Neural cell (in vitro differentiated cells): ENCODE measurements around the gene NKX2-2.

Experiments
- EZH2 ChIP-seq: fragments of 200-600, 300-800 bp; shearing (Covaris generic), sonication (generic); IDR thresholded peaks from 2 replicates; pipeline ENCODE4 v1.6.1; 2014; ENCODE audit warnings: antibody characterized with exemption, low read length, borderline replicate concordance, mild to moderate bottlenecking; ENCODE audit not compliant: insufficient read depth, poor library complexity, severe bottlenecking
- TF ChIP-seq, protein P1 (sequence below): fragments of 450-650 bp; IDR thresholded peaks from 2 replicates; pipeline ENCODE4 v1.5.1; 2014; ENCODE audit warnings: antibody characterized with exemption, mild to moderate bottlenecking, moderate library complexity; ENCODE audit not compliant: poor library complexity, severe bottlenecking
- TF ChIP-seq, protein P2 (sequence below): IDR thresholded peaks from 2 replicates; pipeline ENCODE4 v1.6.1; 2012; ENCODE audit warnings: borderline replicate concordance

- TF ChIP-seq, protein P1, sequence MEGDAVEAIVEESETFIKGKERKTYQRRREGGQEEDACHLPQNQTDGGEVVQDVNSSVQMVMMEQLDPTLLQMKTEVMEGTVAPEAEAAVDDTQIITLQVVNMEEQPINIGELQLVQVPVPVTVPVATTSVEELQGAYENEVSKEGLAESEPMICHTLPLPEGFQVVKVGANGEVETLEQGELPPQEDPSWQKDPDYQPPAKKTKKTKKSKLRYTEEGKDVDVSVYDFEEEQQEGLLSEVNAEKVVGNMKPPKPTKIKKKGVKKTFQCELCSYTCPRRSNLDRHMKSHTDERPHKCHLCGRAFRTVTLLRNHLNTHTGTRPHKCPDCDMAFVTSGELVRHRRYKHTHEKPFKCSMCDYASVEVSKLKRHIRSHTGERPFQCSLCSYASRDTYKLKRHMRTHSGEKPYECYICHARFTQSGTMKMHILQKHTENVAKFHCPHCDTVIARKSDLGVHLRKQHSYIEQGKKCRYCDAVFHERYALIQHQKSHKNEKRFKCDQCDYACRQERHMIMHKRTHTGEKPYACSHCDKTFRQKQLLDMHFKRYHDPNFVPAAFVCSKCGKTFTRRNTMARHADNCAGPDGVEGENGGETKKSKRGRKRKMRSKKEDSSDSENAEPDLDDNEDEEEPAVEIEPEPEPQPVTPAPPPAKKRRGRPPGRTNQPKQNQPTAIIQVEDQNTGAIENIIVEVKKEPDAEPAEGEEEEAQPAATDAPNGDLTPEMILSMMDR = no peak
- TF ChIP-seq EZH2 = no peak
- TF ChIP-seq, protein P2, sequence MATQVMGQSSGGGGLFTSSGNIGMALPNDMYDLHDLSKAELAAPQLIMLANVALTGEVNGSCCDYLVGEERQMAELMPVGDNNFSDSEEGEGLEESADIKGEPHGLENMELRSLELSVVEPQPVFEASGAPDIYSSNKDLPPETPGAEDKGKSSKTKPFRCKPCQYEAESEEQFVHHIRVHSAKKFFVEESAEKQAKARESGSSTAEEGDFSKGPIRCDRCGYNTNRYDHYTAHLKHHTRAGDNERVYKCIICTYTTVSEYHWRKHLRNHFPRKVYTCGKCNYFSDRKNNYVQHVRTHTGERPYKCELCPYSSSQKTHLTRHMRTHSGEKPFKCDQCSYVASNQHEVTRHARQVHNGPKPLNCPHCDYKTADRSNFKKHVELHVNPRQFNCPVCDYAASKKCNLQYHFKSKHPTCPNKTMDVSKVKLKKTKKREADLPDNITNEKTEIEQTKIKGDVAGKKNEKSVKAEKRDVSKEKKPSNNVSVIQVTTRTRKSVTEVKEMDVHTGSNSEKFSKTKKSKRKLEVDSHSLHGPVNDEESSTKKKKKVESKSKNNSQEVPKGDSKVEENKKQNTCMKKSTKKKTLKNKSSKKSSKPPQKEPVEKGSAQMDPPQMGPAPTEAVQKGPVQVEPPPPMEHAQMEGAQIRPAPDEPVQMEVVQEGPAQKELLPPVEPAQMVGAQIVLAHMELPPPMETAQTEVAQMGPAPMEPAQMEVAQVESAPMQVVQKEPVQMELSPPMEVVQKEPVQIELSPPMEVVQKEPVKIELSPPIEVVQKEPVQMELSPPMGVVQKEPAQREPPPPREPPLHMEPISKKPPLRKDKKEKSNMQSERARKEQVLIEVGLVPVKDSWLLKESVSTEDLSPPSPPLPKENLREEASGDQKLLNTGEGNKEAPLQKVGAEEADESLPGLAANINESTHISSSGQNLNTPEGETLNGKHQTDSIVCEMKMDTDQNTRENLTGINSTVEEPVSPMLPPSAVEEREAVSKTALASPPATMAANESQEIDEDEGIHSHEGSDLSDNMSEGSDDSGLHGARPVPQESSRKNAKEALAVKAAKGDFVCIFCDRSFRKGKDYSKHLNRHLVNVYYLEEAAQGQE = no peak
Observed at GRCh38 chr20:21519136-21519584, 5.3 kb upstream of the NKX2-2 start.
